ENCODE results near the gene UBE2E2.

Gene UBE2E2

DNA sequence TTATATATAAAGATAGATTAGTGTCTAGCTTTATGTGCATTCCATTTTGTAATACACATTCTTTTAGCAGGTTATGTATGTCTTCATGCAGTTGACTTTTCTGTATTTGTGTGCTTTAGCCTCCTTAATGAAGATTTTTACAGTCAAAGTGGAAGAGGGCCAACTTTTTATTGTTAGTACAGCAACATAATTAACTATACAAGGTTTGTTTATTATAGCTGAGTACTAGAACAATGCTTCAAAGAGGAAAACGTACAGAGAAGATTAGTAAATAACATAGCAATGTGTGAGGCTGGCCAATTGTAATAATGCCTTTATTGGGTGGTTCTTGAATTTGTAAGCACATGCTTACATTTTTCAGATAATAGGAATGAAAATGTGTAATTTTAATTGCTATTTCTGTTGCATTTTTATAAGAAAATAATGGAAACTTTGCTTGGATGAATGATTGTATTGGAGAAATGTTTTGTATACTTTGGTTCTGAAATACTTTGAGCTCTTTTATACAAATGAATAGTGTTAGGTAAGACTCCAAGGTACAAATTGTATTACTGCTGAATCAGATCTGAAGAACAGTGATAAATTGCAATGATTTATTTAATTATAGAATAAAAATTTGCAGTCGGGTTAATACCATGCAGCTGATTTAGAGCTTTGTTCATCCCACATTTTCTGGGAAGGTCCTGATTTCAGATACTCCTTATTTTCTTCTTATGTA lies 41.4 kb downstream of the UBE2E2 start:
- no peak for DNase-seq (ENCODE audit: low read depth)
- no peak overlapping the region for H3K4me3 ChIP-seq (ENCODE audit: low read length)
- TF ChIP-seq, protein P1, sequence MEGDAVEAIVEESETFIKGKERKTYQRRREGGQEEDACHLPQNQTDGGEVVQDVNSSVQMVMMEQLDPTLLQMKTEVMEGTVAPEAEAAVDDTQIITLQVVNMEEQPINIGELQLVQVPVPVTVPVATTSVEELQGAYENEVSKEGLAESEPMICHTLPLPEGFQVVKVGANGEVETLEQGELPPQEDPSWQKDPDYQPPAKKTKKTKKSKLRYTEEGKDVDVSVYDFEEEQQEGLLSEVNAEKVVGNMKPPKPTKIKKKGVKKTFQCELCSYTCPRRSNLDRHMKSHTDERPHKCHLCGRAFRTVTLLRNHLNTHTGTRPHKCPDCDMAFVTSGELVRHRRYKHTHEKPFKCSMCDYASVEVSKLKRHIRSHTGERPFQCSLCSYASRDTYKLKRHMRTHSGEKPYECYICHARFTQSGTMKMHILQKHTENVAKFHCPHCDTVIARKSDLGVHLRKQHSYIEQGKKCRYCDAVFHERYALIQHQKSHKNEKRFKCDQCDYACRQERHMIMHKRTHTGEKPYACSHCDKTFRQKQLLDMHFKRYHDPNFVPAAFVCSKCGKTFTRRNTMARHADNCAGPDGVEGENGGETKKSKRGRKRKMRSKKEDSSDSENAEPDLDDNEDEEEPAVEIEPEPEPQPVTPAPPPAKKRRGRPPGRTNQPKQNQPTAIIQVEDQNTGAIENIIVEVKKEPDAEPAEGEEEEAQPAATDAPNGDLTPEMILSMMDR (conservative IDR thresholded peaks at IDR 0.05; ENCODE audit: low read length), result no peak

DNA sequence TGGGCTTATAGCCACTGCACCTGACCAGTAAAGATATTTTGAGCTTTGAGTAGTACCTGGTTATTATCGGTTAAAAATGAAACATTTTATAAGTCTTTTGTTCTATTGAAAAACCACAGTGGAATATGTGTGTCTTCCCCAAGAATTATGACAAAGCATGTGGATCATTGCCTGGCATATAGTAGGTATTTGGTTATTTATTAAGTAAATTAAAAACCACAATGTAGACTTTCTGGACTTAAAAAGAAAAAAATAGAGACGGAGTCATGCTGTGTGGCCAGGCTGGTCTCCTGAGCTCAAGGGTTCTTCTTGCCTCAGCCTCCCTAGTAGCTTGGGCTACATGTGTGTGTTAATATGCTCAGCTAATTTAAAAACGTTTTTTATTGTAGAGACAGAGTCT lies 43.5 kb downstream of the UBE2E2 start:
- DNase-seq (ENCODE audit: low read depth), result no peak
- TF ChIP-seq, protein P1 (conservative IDR thresholded peaks at IDR 0.05; ENCODE audit: low read length), result no peak
- H3K4me3 ChIP-seq (ENCODE audit: low read length), result no peak overlapping the region

DNA sequence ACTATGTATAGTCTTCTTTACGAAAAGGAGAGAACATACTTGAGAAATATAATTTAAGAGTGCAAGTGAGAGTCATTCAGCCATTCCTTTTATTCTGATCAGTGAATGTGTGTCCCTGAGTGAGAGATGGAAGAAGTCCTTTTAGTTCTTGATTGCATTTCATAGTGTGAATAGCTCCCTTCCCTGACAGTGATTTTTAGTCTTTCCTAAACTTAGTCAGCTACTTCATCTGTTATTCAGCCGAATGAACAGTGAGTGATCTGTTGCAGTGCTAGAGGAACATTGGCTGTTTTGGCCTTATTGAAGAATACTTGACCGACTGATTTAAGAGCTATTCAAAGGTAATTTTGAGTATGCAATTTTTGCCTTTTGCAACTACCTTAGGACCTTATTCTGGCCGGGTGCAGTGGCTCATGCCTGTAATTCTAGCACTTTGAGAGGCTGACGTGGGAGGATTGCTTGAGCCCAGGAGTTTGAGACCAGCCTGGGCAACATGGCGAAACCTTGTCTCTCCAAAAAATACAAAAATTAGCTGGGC lies 45.5 kb downstream of the UBE2E2 start:
- TF ChIP-seq, protein P1 (conservative IDR thresholded peaks at IDR 0.05; ENCODE audit: low read length), result no peak
- H3K4me3 ChIP-seq (ENCODE audit: low read length), result no peak overlapping the region
- no peak for DNase-seq (ENCODE audit: low read depth)

DNA sequence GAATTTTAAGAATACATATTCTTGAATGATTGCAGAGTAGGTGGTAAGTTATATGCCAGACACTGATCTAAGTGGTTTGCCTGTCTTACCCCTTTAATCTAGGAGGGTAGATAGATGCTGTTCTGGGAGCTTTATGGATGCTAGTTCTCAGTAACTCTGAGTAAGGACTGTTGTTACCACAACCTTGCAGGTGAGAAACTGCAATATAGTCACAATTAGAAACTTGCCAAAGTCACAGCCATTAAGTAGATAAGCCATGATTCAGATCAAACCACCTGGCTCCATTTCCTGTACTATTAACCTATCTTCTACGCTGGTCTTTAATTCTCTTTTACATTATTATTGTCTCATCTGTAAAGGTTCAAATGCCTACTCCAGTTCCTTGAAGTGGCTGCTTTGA lies 46.8 kb downstream of the UBE2E2 start:
- H3K4me3 ChIP-seq (ENCODE audit: low read length), result no peak overlapping the region
- TF ChIP-seq, protein P1 (conservative IDR thresholded peaks at IDR 0.05; ENCODE audit: low read length), result no peak
- DNase-seq (ENCODE audit: low read depth), result no peak

- DNase-seq (ENCODE audit: low read depth), result peak; percentile 24
Observed at GRCh38 chr3:23252122-23252521, 49.0 kb downstream of the UBE2E2 start.

DNA sequence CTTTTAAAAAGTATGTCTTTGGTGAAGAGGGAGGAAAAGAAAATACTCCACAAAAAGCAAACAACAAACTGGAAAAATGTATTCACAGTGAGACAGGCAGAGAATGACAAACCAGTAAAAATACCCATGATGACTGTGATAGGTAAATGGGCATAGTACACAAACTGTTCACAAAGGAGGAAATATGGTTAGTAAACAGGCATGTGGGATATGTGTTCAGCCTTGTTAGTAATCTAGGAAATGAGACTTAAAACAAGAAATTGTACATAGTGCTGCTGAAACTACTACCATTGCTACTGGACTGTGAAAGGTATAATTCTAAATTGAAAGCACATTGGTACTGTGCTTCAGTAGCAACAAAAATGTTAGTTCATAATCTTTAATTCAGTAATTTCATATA lies 50.1 kb downstream of the UBE2E2 start:
- no peak for DNase-seq (ENCODE audit: low read depth)
- no peak overlapping the region for H3K4me3 ChIP-seq (ENCODE audit: low read length)
- TF ChIP-seq, protein P1 (conservative IDR thresholded peaks at IDR 0.05; ENCODE audit: low read length), result no peak

More at GRCh38 chr3:23252122-23252521, 49.0 kb downstream of the UBE2E2 start:
- TF ChIP-seq, protein P1 (conservative IDR thresholded peaks at IDR 0.05; ENCODE audit: low read length), result no peak
- H3K4me3 ChIP-seq (ENCODE audit: low read length), result no peak overlapping the region

DNA sequence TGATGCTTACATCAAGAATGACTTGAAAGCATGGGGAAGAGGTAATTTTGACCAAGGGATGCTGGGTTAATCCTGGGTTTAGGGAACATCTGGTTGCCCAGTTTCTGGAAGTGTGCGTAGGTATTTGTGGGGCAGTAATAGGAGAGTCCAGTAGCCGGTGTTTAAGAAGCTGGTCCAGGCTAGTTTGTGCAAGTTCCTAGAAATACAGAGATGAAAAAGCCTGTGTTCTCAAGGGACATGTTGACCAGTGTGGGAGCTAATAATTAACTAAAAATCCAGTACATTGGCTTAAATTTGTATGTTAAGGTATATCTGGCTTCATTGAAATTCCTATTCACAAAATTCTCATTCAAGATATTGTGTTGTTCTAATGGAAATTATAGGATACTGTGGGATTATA lies 51.2 kb downstream of the UBE2E2 start:
- H3K4me3 ChIP-seq (ENCODE audit: low read length), result no peak overlapping the region

More for the DNA sequence above, 51.2 kb downstream of the UBE2E2 start:
- DNase-seq (ENCODE audit: low read depth), result no peak
- TF ChIP-seq, protein P1 (conservative IDR thresholded peaks at IDR 0.05; ENCODE audit: low read length), result no peak
